Measurements from ENCODE around the gene SLC38A4.

SLC38A4 gene

DNA sequence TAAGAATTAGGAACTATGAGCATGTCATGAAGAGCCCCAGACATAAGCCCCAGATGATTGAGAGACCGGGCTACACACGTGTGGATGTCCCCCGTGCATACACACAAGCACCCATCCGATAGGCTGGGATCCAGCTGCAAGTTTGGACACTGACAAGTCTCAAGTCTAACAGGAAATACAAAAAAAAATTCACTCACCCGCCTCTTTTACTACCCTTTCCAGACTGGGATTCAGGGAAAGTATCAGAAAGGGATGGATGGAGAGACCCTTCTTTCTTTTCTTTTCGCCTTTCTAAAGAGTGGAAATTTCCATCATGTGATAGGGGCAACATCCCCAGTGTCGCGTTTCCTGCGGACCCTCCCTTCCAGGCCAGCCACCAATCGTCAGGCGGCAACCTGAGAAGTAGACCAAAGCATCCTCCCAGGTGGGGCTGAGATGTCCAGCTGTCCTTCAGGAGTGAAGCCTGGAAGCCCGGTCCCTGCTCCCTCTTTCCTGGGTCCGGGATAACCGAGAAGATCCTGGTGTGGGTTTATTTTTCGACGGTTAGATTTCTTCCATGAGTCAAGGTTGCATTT, 6.4 kb upstream of the SLC38A4 start:
- H3K79me2 ChIP-seq (ENCODE audit: insufficient read depth, low read length), result no peaks in the 10 kb centered on the region
- no peak overlapping the region for H3K4me3 ChIP-seq (ENCODE audit: insufficient read depth, low read length, poor library complexity, severe bottlenecking)
- H2AFZ ChIP-seq (ENCODE audit: low read depth, low read length, severe bottlenecking), result no peak overlapping the region
- H3K9ac ChIP-seq (ENCODE audit: low read length), result no peak overlapping the region
- no peaks in the 10 kb centered on the region for H3K36me3 ChIP-seq (ENCODE audit: low read length)
- no peaks in the 10 kb centered on the region for H3K9me3 ChIP-seq (ENCODE audit: insufficient read depth, low read length)
- no peak overlapping the region for H3K4me2 ChIP-seq (ENCODE audit: low read depth, low read length, poor library complexity, severe bottlenecking)
- H3K9me2 ChIP-seq (replicated peaks; ENCODE audit: insufficient read depth, low read length), result no peaks in the 10 kb centered on the region
- H4K20me1 ChIP-seq (ENCODE audit: low read depth, low read length), result no peaks in the 10 kb centered on the region
- no peaks in the 10 kb centered on the region for H3K27me3 ChIP-seq (ENCODE audit: low read length)
- H3K27ac ChIP-seq (ENCODE audit: low read depth, low read length), result no peak overlapping the region
- TF ChIP-seq, protein P1, sequence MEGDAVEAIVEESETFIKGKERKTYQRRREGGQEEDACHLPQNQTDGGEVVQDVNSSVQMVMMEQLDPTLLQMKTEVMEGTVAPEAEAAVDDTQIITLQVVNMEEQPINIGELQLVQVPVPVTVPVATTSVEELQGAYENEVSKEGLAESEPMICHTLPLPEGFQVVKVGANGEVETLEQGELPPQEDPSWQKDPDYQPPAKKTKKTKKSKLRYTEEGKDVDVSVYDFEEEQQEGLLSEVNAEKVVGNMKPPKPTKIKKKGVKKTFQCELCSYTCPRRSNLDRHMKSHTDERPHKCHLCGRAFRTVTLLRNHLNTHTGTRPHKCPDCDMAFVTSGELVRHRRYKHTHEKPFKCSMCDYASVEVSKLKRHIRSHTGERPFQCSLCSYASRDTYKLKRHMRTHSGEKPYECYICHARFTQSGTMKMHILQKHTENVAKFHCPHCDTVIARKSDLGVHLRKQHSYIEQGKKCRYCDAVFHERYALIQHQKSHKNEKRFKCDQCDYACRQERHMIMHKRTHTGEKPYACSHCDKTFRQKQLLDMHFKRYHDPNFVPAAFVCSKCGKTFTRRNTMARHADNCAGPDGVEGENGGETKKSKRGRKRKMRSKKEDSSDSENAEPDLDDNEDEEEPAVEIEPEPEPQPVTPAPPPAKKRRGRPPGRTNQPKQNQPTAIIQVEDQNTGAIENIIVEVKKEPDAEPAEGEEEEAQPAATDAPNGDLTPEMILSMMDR (IDR thresholded peaks at IDR 0.05; ENCODE audit: insufficient read depth, low read length, poor library complexity, severe bottlenecking), result no peak
- TF ChIP-seq EZH2phosphoT487 (conservative IDR thresholded peaks at IDR 0.05; ENCODE audit: low read length), result no peak
- no peaks in the 10 kb centered on the region for H3F3A ChIP-seq (ENCODE audit: insufficient read depth)

DNA sequence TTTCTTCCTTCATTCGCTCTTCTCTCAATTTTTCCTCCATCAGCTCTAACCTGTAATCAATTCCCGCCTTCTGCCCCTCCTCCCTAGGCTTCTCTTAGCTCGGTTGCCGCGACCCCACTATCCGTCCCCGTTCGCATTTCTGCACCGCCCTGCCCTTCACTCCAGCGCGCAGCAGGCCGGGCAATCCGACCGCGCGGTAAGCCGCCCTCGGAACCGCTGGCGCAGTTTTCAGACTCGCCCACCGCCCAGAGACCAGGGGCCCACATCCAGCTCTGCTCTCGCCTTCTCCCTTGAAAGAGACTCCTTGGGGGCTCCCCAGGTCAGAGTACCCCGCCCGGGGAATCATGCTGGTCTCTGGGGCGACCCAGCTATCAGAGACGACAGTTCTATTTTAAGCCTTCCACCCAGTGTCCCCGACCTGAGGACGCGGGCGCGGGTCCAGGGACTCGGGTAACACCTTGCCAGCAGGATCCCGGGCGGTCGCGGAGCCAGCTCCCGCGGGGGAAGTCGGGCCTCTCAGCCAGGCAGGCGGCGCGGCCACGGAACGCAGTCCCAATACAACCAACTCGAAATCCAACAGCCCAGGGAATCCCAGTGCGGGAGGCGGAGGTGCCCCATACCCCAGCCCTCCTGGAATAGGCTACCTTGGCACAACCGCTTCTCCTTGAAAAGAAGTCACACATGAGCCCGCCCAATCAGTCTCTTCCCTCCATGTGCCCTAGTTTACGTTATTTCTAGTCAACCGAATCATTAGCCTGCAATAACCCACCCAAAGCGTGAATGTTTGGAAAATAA, 5.7 kb upstream of the SLC38A4 start:
- no peak overlapping the region for H3K27ac ChIP-seq (ENCODE audit: low read depth, low read length)
- TF ChIP-seq EZH2phosphoT487 (conservative IDR thresholded peaks at IDR 0.05; ENCODE audit: low read length), result no peak
- TF ChIP-seq, protein P1 (IDR thresholded peaks at IDR 0.05; ENCODE audit: insufficient read depth, low read length, poor library complexity, severe bottlenecking), result no peak
- no peak overlapping the region for H3K9ac ChIP-seq (ENCODE audit: low read length)
- no peaks in the 10 kb centered on the region for H3K9me3 ChIP-seq (ENCODE audit: insufficient read depth, low read length)
- H4K20me1 ChIP-seq (ENCODE audit: low read depth, low read length), result no peaks in the 10 kb centered on the region
- H3K4me3 ChIP-seq (ENCODE audit: insufficient read depth, low read length, poor library complexity, severe bottlenecking), result no peak overlapping the region
- no peaks in the 10 kb centered on the region for H3K79me2 ChIP-seq (ENCODE audit: insufficient read depth, low read length)
- no peaks in the 10 kb centered on the region for H3K27me3 ChIP-seq (ENCODE audit: low read length)
- no peaks in the 10 kb centered on the region for H3K9me2 ChIP-seq (replicated peaks; ENCODE audit: insufficient read depth, low read length)
- H2AFZ ChIP-seq (ENCODE audit: low read depth, low read length, severe bottlenecking), result no peak overlapping the region
- no peaks in the 10 kb centered on the region for H3F3A ChIP-seq (ENCODE audit: insufficient read depth)
- H3K36me3 ChIP-seq (ENCODE audit: low read length), result no peaks in the 10 kb centered on the region
- H3K4me2 ChIP-seq (ENCODE audit: low read depth, low read length, poor library complexity, severe bottlenecking), result no peak overlapping the region

- Histone ChIP-seq H3K27me3 (ENCODE audit: low read length) (no peaks in the 10 kb centered on the region), H3K9me3 (ENCODE audit: insufficient read depth, low read length) (no peaks in the 10 kb centered on the region), H3K9me2 (replicated peaks; ENCODE audit: insufficient read depth, low read length) (no peaks in the 10 kb centered on the region), H3F3A (ENCODE audit: insufficient read depth) (no peaks in the 10 kb centered on the region), H3K27ac (ENCODE audit: low read depth, low read length) (no peak overlapping the region), H3K79me2 (ENCODE audit: insufficient read depth, low read length) (no peaks in the 10 kb centered on the region), H3K36me3 (ENCODE audit: low read length) (no peaks in the 10 kb centered on the region), H3K9ac (ENCODE audit: low read length) (no peak overlapping the region), H3K4me2 (ENCODE audit: low read depth, low read length, poor library complexity, severe bottlenecking) (no peak overlapping the region), H3K4me3 (ENCODE audit: insufficient read depth, low read length, poor library complexity, severe bottlenecking) (no peak overlapping the region), H2AFZ (ENCODE audit: low read depth, low read length, severe bottlenecking) (no peak overlapping the region), H4K20me1 (ENCODE audit: low read depth, low read length) (no peaks in the 10 kb centered on the region)
- no peak for TF ChIP-seq EZH2phosphoT487 (conservative IDR thresholded peaks at IDR 0.05; ENCODE audit: low read length)
- TF ChIP-seq, protein P1 (IDR thresholded peaks at IDR 0.05; ENCODE audit: insufficient read depth, low read length, poor library complexity, severe bottlenecking), result no peak
Observed at GRCh38 chr12:46830731-46831334, 5.0 kb upstream of the SLC38A4 start.
